ENCODE results near the gene PDLIM3.

Gene PDLIM3

GRCh38 chr4:185471235-185472102 is 63.8 kb downstream of the PDLIM3 start, which contains the start of gene CCDC110:
TSS of gene CCDC110 (minus strand) at chr4:185471733. CDS start at chr4:185471683, 50 bp downstream.
- DNase-seq: peak; percentile 23 to 98 (median 90)

- peak in 42 of 56 donors; percentile 7 to 74 (median 48) for DNase-seq
These were observed 64.7 kb downstream of the PDLIM3 start for GRCh38 chr4:185470501-185471195.

GRCh38 chr4:185469580-185470154 is 65.6 kb downstream of the PDLIM3 start:
- no peak for DNase-seq

- no peak for DNase-seq
These were observed 66.3 kb downstream of the PDLIM3 start for GRCh38 chr4:185468999-185469398.

- no peak for DNase-seq
These were observed 67.3 kb downstream of the PDLIM3 start for GRCh38 chr4:185467991-185468390.

GRCh38 chr4:185467101-185467500 is 68.2 kb downstream of the PDLIM3 start:
- DNase-seq: no peak

- DNase-seq: no peak
These were observed 69.6 kb downstream of the PDLIM3 start for GRCh38 chr4:185465707-185466106.

- no peak for DNase-seq
These were observed 70.4 kb downstream of the PDLIM3 start for GRCh38 chr4:185464887-185465286.

- no peak for DNase-seq
These were observed 71.1 kb downstream of the PDLIM3 start for GRCh38 chr4:185464183-185464582.

- no peak for DNase-seq
These were observed 71.8 kb downstream of the PDLIM3 start for GRCh38 chr4:185463541-185463940.

GRCh38 chr4:185461565-185461964 is 73.7 kb downstream of the PDLIM3 start:
- DNase-seq: no peak

- DNase-seq: no peak
These were observed 78.2 kb downstream of the PDLIM3 start for GRCh38 chr4:185457136-185457535.

- DNase-seq: no peak
These were observed 79.2 kb downstream of the PDLIM3 start for GRCh38 chr4:185456131-185456530.
